A172 (cell line): ENCODE measurements around the gene ENKD1. TPM values are rescaled to one million over a fixed set of nuclear protein-coding genes. Genes with fewer than 3 reads are reported as not detected.

ENCODE experiments used
- DNase-seq: peaks from one replicate; pipeline ENCODE4 v3.0.0-alpha.2; 2015; ENCODE audit warnings: low spot score
- total RNA-seq: library from RNA; depleted of rRNA; stranded (reverse); fragments of >200 nt; shearing (Covaris generic); gene quantifications from 2 replicates; pipeline ENCODE4 v1.2.3, GENCODE V29; 2014

The ENKD1 gene
- total RNA-seq, 1 experiment from 2014 or later: not detected

DNA sequence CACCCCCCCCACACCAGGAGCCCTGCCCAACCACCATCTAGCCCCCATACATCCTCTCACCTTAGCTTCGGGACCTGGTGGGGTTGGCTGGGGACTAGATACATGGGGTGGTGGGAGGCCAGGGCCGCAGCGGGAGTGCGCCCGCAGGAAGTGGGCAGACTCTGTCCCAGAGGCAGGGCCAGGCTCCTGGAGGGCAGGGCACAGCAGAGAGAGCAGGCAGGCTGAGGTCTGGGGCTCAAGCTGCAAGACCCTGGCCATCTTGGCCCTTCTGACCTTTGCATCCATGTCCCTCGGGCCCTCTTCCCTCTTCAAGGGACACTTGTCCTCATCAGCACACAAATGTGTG, 2.7 kb downstream of the ENKD1 start:
- DNase-seq: no peak

- no peak for DNase-seq
Observed at GRCh38 chr16:67663151-67663876, 3.2 kb downstream of the ENKD1 start.

DNA sequence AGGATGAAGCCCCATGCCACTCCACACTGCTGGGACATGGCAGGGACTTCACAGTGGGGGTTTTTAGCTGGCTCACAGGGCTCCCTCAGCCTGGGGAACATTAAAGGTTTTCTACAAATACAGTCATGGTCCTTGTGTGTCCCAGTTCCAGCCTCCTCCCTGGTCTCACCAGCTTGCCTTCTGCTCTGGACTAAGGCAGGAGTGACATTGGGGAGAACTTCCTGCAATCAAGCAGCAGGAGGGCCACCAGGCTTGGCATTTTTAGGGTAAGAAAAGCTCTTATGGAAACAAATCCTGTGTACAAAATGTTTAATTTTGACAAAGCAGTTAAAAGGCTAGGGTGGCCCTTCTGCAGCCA, 3.9 kb downstream of the ENKD1 start:
- DNase-seq: no peak

DNA sequence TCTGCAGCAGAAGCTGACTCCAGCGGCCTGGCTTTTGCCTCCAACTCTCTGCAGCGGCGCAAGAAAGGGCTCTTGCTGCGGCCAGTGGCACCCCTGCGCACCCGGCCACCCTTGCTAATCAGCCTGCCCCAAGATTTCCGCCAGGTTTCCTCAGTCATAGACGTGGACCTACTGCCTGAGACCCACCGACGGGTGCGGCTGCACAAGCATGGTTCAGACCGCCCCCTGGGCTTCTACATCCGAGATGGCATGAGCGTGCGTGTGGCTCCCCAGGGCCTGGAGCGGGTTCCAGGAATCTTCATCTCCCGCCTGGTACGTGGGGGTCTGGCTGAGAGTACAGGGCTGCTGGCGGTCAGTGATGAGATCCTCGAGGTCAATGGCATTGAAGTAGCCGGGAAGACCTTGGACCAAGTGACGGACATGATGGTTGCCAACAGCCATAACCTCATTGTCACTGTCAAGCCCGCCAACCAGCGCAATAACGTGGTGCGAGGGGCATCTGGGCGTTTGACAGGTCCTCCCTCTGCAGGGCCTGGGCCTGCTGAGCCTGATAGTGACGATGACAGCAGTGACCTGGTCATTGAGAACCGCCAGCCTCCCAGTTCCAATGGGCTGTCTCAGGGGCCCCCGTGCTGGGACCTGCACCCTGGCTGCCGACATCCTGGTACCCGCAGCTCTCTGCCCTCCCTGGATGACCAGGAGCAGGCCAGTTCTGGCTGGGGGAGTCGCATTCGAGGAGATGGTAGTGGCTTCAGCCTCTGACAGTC, 4.5 kb downstream of the ENKD1 start:
- DNase-seq: no peak

- peak; percentile 38 for DNase-seq
Observed at GRCh38 chr16:67661101-67661761, 5.3 kb downstream of the ENKD1 start.

- DNase-seq: peak; percentile 91
Observed at GRCh38 chr16:67660564-67661028, 6.0 kb downstream of the ENKD1 start, which contains the start of gene PARD6A. Gene PARD6A (plus strand): TSS chr16:67660960. CDS start chr16:67661039, 79 bp downstream.

DNA sequence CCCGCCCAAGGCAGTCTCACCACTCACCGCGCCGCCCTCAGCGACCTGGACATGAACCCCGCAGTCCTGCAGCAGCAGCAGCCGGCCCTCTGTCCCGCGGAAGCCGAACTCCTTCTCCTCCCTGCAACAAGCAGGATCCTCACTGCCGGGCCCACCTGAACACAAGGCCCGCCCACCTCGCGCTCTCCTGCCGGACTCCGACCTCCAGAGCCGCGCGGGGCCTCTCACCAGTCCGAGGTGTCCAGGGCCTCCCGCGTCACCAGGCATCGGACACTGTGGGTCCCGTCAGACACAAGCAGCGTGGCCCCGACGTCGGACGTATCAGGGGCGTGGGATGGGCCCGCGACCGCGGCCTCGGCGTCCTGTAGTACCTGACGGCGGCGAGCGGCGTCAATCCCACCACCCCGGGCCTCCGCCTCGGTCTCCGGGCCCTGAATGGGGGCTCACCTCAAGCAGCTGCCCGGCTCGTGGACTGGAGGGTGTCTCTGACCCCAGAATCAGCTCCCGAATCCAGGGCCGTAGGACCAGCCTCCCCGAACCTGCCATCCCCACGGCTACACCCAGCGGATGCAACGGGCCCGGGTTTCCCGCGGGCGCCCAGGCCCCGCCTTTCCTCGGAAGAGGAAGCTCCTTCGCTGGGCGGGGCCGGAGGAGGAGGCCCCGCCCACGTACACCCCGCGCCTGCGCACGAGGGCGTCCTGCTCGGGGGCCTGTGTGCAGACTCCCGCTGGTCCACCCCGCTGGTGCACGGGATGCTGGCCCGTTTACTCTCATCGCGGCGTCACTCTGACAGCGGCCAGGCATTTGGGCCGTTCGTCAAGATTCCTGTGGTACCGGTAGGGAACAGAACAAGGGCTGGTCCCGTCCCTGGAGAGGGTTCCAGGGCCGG, 6.6 kb downstream of the ENKD1 start, which contains the start of gene ACD:
Gene ACD, minus strand, starts transcription at position 586 of the 889 bp plus-strand sequence. Its CDS starts 40 bp downstream, at position 546.
- peak; percentile 87 for DNase-seq

DNA sequence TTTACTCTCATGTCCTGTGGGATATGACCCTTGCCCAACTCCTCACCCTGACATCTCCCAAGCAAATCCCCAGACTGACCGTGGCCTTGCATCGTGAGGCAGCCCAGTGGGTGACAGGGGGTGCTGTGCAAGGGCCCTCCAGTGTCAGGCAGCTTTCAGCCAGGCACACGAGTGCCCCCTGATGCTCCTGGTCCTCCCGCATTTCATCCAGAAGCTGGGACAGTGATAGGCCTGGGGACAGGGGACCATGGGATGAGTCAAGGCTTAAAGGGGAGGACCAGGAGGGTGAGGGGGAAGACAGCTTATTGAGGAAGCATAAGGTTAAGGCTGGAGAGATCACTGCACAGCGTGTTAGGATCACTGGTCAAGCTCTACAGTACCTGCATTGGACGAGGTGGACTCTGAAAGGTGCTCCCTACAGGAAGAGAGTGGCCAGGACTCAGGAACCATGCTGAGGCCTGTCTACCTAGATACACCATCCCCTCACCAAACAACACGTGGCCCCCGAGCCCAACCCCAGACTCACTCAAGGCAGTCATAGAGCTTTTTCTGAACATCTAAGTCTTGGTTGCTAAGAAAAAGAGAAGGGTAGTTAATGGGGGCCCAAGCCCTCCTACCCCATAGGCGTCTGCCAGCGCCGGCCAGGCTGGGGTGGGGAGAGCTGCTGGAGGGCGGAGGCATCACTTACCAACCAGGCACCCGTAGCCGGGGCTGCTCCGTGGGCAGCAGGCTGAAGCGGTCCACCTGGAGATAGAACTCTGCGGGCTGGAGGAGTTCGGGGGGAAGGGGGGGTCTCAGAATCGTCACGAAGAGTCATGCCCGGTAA, 7.5 kb downstream of the ENKD1 start:
- no peak for DNase-seq

GRCh38 chr16:67657751-67658518, 8.6 kb downstream of the ENKD1 start:
- DNase-seq: no peak

- no peak for DNase-seq
Observed at GRCh38 chr16:67657017-67657608, 9.4 kb downstream of the ENKD1 start.

DNA sequence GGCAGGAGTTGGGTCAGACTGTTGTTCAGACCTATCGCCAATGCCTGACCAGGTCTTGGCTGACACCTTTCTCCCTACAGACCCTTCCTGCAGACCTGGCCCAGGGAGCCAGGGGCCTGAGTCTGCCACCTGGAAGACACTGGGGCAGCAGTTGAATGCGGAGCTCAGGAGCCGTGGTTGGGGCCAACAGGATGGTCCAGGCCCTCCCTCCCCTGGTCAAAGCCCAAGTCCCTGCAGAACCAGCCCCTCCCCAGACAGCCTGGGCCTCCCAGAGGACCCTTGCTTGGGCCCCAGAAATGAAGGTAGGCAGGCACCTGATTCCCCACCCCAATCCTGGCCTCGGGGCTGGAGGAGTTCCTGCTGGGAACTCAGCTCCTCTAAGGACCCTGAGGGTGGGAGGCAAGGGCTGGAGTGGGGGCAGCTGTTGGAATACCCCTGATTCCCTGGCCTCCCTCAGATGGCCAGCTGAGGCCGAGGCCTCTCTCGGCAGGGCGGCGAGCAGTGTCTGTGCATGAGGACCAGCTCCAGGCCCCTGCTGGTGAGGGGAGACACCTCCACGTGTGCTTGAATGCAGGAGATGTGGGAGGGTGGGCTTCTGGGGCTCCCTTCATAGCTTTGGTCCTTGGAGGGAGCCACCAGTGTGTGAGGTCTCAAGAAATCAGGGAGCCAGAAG, 10.1 kb downstream of the ENKD1 start:
- DNase-seq: no peak

DNA sequence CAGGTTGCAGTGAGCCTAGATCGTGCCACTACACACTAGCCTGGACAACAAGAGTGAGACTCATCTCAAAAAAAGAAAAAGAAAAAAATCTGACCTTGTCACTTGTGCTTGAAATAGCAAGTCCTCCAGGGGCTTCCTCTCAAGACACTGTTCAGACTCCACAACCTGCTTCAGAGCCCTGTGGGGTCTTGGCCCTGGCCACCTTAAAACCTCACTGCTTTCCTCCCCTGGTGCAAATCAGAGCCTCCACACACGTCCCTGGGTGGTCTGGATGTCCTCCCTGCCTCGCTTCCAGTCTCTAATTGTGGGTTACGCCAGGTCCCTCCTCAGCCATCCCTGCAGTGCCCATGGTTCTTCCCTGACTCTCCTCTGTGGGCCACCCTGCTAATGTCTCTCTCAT, 11.2 kb downstream of the ENKD1 start:
- DNase-seq: no peak

GRCh38 chr16:67654403-67654911, 12.1 kb downstream of the ENKD1 start:
- no peak for DNase-seq

DNA sequence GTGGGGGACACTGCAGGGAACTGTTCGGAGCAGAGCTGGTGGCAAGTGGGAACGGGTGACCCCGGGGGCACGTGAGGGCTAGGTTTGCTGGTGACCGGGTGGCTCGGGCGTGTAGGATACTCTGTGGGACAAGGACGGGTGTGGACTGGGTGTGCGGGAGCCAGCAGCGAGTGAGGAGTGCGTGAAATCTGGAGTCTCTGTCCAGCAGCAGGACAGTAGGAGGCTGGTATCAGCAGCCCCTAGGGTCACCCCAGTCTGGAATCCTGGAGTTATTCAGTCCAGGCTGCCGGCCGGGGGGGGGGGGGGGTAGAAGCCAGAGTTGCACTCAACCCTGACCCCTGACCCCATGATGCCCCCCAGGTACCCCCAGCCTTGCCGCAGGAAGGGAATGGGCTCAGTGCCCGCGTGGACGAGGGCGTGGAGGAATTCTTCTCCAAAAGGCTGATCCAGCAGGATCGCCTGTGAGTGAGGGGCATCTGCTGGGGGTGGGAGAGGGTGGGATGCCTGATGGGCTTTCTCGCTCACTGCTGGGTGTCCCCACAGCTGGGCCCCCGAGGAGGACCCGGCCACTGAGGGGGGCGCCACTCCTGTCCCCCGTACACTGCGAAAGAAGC, 12.7 kb downstream of the ENKD1 start:
- DNase-seq: no peak

GRCh38 chr16:67653128-67653788, 13.3 kb downstream of the ENKD1 start:
- no peak for DNase-seq

- DNase-seq: peak; percentile 34
Observed at GRCh38 chr16:67652578-67653127, 13.9 kb downstream of the ENKD1 start.

GRCh38 chr16:67651847-67652246, 14.7 kb downstream of the ENKD1 start:
- DNase-seq: no peak
